GM12878 (cell line): ENCODE measurements around the gene SPNS1. TPM values are rescaled to one million over a fixed set of nuclear protein-coding genes. Genes with fewer than 3 reads are reported as not detected.

ENCODE experiments used
- ASH2L ChIP-seq: fragments of 300-600, 200-600 bp; sonication (generic); IDR thresholded peaks from 2 replicates; pipeline ENCODE4 v1.6.1; 2017; ENCODE audit warnings: low read depth, mild to moderate bottlenecking, borderline replicate concordance
- BRCA1 ChIP-seq: IDR thresholded peaks from 2 replicates; pipeline ENCODE4 v1.6.1; 2011; ENCODE audit warnings: low read depth, low read length, improper control_type of control experiment
- CBFB ChIP-seq: IDR thresholded peaks from 2 replicates; pipeline ENCODE4 v1.6.1; 2016; ENCODE audit warnings: antibody characterized with exemption, low read depth
- CBX5 ChIP-seq: sonication (generic); IDR thresholded peaks from 2 replicates; pipeline ENCODE4 v1.6.1; 2016; ENCODE audit warnings: low read depth, moderate library complexity, mild to moderate bottlenecking, inconsistent platforms
- CEBPZ ChIP-seq: fragments of 150-350 bp; IDR thresholded peaks from 2 replicates; pipeline ENCODE4 v1.6.1; 2016; ENCODE audit warnings: low read depth, low read length
- CREM ChIP-seq: IDR thresholded peaks from 2 replicates; pipeline ENCODE4 v1.6.1; 2014; ENCODE audit warnings: antibody characterized with exemption, low read depth
- MEF2B ChIP-seq: fragments of 450-650 bp; IDR thresholded peaks from 2 replicates; pipeline ENCODE4 v1.6.1; 2018; ENCODE audit warnings: mild to moderate bottlenecking, moderate library complexity; ENCODE audit not compliant: partially characterized antibody, poor library complexity, severe bottlenecking
- NFYA ChIP-seq: IDR thresholded peaks from 2 replicates; pipeline ENCODE4 v1.6.1; 2011; ENCODE audit warnings: low read depth, mild to moderate bottlenecking, low read length, improper control_type of control experiment, borderline replicate concordance
- NFYB ChIP-seq: IDR thresholded peaks from 2 replicates; pipeline ENCODE4 v1.6.1; 2011; ENCODE audit warnings: low read depth, mild to moderate bottlenecking, low read length, improper control_type of control experiment, moderate library complexity; ENCODE audit not compliant: insufficient read depth
- NR2C2 ChIP-seq: IDR thresholded peaks from 2 replicates; pipeline ENCODE4 v1.6.1; 2011; ENCODE audit warnings: borderline replicate concordance, low read depth; ENCODE audit not compliant: control insufficient read depth, insufficient read length
- POLR2AphosphoS2 ChIP-seq: IDR thresholded peaks from 2 replicates; pipeline ENCODE4 v1.6.1; 2011; ENCODE audit warnings: low read depth, mild to moderate bottlenecking, low read length, improper control_type of control experiment, moderate library complexity
- SP1 ChIP-seq: IDR thresholded peaks from one replicate; pipeline ENCODE4 v1.6.1; 2011; ENCODE audit warnings: low read depth, low read length
- SREBF1 ChIP-seq: IDR thresholded peaks from 2 replicates; pipeline ENCODE4 v1.6.1; 2012; ENCODE audit warnings: mild to moderate bottlenecking, low read length
- SREBF2 ChIP-seq: IDR thresholded peaks from 2 replicates; pipeline ENCODE4 v1.6.1; 2012; ENCODE audit warnings: mild to moderate bottlenecking, low read length
- STAT1 ChIP-seq: fragments of 450-650 bp; conservative IDR thresholded peaks from 2 replicates; pipeline ENCODE4 v1.6.1; 2014; ENCODE audit warnings: antibody characterized with exemption, mild to moderate bottlenecking
- TCF12 ChIP-seq: IDR thresholded peaks from 2 replicates; pipeline ENCODE4 v1.6.1; 2011; ENCODE audit warnings: low read depth, mild to moderate bottlenecking, low read length
- ZBTB40 ChIP-seq: fragments of 450-650 bp; IDR thresholded peaks from 2 replicates; pipeline ENCODE4 v1.6.1; 2016; ENCODE audit warnings: mild to moderate bottlenecking, moderate library complexity, borderline replicate concordance
- ZNF274 ChIP-seq: IDR thresholded peaks from one replicate; pipeline ENCODE4 v1.8.0; 2011; ENCODE audit not compliant: insufficient read length, insufficient read depth
- ZSCAN29 ChIP-seq: fragments of 450-650 bp; IDR thresholded peaks from 2 replicates; pipeline ENCODE4 v1.6.1; 2017; ENCODE audit warnings: mild to moderate bottlenecking, moderate library complexity
- polyA plus RNA-seq, 11 experiments: library from polyadenylated mRNA; depleted of rRNA in 4 of 11; unstranded in 6 of 11; stranded (reverse) in 5 of 11; fragments of >200 nt; fragmentation: Nextera tagmentation in 4 of 11; fragmentation: Illumina TruSeq in 1 of 11; extraction: Ambion mirVana in 4 of 11; extraction: Trizol in 1 of 11; gene quantifications; 1 replicate in 1 of 11; 2 replicates in 10 of 11; pipeline versions ENCODE4 v1.2.1 to v1.2.3, GENCODE V29; 2011 to 2016; ENCODE audit warnings: inconsistent platforms in 2 of 11, missing spikeins in 2 of 11, low read depth in 1 of 11
- total RNA-seq, 4 experiments: library from RNA; depleted of rRNA in 3 of 4; stranded (reverse); fragments of >200 nt in 3 of 4; fragmentation: Illumina TruSeq in 1 of 4; extraction: Trizol in 1 of 4; gene quantifications; 2 replicates each; pipeline versions ENCODE4 v1.2.1 to v1.2.3, GENCODE V29; 2013 to 2021
- TF ChIP-seq, protein P1 (sequence below): fragments of 450-650 bp; IDR thresholded peaks from 2 replicates; pipeline ENCODE4 v1.6.1; 2017; ENCODE audit warnings: mild to moderate bottlenecking, moderate library complexity

Gene SPNS1
- total and polyA plus RNA-seq, 10 of the 15 experiments (the other 5 are each of a cell fraction or from before 2014, with no cell fraction given) = 0.16 to 37.6 (median 12.0) TPM

GRCh38 chr16:28930652-28931051 lies 43.9 kb upstream of the SPNS1 start (continued):
- TF ChIP-seq CEBPZ = no peak
- TF ChIP-seq ZSCAN29 = no peak
- no peak for TF ChIP-seq CREM
- TF ChIP-seq POLR2AphosphoS2 = no peak
- no peak for TF ChIP-seq ZBTB40
- peak; percentile 58 for TF ChIP-seq SP1
- no peak for TF ChIP-seq SREBF2
- no peak for TF ChIP-seq BRCA1
- no peak for TF ChIP-seq NR2C2
- TF ChIP-seq ZNF274 = no peak
- no peak for TF ChIP-seq NFYB
- TF ChIP-seq TCF12 = peak; percentile 83; the same call in 1 of the 2 replicates
- TF ChIP-seq CBX5 = no peak
- TF ChIP-seq SREBF1 = no peak
- TF ChIP-seq, protein P1, sequence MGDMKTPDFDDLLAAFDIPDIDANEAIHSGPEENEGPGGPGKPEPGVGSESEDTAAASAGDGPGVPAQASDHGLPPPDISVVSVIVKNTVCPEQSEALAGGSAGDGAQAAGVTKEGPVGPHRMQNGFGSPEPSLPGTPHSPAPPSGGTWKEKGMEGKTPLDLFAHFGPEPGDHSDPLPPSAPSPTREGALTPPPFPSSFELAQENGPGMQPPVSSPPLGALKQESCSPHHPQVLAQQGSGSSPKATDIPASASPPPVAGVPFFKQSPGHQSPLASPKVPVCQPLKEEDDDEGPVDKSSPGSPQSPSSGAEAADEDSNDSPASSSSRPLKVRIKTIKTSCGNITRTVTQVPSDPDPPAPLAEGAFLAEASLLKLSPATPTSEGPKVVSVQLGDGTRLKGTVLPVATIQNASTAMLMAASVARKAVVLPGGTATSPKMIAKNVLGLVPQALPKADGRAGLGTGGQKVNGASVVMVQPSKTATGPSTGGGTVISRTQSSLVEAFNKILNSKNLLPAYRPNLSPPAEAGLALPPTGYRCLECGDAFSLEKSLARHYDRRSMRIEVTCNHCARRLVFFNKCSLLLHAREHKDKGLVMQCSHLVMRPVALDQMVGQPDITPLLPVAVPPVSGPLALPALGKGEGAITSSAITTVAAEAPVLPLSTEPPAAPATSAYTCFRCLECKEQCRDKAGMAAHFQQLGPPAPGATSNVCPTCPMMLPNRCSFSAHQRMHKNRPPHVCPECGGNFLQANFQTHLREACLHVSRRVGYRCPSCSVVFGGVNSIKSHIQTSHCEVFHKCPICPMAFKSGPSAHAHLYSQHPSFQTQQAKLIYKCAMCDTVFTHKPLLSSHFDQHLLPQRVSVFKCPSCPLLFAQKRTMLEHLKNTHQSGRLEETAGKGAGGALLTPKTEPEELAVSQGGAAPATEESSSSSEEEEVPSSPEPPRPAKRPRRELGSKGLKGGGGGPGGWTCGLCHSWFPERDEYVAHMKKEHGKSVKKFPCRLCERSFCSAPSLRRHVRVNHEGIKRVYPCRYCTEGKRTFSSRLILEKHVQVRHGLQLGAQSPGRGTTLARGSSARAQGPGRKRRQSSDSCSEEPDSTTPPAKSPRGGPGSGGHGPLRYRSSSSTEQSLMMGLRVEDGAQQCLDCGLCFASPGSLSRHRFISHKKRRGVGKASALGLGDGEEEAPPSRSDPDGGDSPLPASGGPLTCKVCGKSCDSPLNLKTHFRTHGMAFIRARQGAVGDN = peak; percentile 96
- no peak for TF ChIP-seq CBFB
- TF ChIP-seq STAT1 = no peak
- no peak for TF ChIP-seq ASH2L
- TF ChIP-seq MEF2B = peak; percentile 99
- no peak for TF ChIP-seq NFYA
